ENCODE results near the gene SPINK9.

The SPINK9 gene

GRCh38 chr5:148312153-148312552, 23.2 kb upstream of the SPINK9 start, which contains the start of gene SPINK7:
TSS of gene SPINK7 (plus strand) at chr5:148312423. CDS start at chr5:148312484, 61 bp downstream.
- no peak for TF ChIP-seq CTCF (IDR thresholded peaks at IDR 0.05)

DNA sequence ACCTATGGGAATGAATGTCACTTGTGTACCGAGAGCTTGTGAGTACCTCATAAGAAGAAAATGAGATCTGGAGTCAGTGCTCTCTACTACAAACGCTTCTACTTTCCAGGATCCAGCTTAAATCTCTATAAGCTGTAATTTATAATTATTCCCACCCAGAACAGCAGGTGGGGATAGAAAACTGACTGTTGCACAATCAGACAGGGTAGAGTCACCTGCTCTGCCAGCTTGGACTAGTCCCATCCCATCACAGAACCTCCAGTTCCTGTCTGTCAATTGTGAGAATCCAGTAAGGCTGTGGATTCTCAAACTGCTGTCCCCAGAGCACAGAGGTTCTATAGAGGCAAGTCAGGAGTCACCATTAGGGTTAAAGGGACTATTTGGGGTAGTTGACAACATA, 21.2 kb upstream of the SPINK9 start:
- TF ChIP-seq CTCF (IDR thresholded peaks at IDR 0.05) = no peak

DNA sequence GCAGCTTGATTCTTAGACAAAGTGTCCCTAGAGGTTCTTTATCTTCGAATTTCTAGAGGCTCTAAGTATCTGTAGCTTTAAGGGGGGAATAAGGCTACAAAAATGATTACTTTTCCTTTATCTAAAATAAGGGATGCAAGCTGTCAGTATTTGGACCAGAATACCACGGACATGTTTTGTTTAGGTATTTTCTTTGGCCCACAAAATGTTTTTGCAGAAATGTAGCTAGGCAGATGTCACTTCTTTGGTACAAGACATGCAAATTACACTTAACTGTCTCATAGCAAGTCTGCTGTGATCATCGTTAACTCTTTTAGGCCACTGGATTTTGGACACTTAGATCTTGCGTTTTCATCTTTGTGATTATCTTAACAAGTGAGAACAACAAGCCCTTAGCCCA, 20.6 kb upstream of the SPINK9 start:
- no peak for TF ChIP-seq CTCF (IDR thresholded peaks at IDR 0.05)

- TF ChIP-seq CTCF (IDR thresholded peaks at IDR 0.05) = no peak
Measured at GRCh38 chr5:148333262-148333849, 2.0 kb upstream of the SPINK9 start.

- TF ChIP-seq CTCF (IDR thresholded peaks at IDR 0.05) = no peak
Measured at GRCh38 chr5:148336704-148337435, 1.5 kb downstream of the SPINK9 start.

GRCh38 chr5:148342371-148343045, 7.1 kb downstream of the SPINK9 start:
- TF ChIP-seq CTCF (IDR thresholded peaks at IDR 0.05) = no peak

GRCh38 chr5:148343046-148343407, 7.7 kb downstream of the SPINK9 start:
- TF ChIP-seq CTCF (IDR thresholded peaks at IDR 0.05) = no peak
